HEK293 (cell line): Measurements from ENCODE around the gene CYP1A1.
A peak's percentile ranks its signal among the peaks of the same experiment; 100 is the strongest.
"Not testable (repeated sequence)": the region's sequence is repeated elsewhere in the genome, so short reads cannot be mapped to it uniquely, and the experiment has no call there.

ENCODE experiments used
- CTCF ChIA-PET: fragments of 350-600 bp; formaldehyde crosslinking; extraction: SDS; loops from one replicate; lab custom pipeline; 2021; ENCODE audit warnings: antibody characterized with exemption; lab: Yijun Ruan, JAX
- POLR2A ChIA-PET: fragments of 300-600 bp; formaldehyde crosslinking; extraction: SDS; loops from one replicate; lab custom pipeline; 2020; ENCODE audit warnings: antibody characterized with exemption, inconsistent platforms; lab: Yijun Ruan, JAX
- H3K27ac ChIP-seq: fragments of 200-500 bp; sonication (Bioruptor generic); 2 replicates; pipeline ENCODE4 v1.5.1; 2014; ENCODE audit warnings: low read depth, low read length, control low read depth, inconsistent platforms; ENCODE audit errors: extremely low read depth
- H3K36me3 ChIP-seq, 2 experiments: fragments of 200-500 bp in 1 of 2; sonication (Bioruptor generic) in 1 of 2; 1 replicate in 1 of 2; 2 replicates in 1 of 2; pipeline ENCODE4 v1.5.1; 2014 to 2017; ENCODE audit warnings: inconsistent platforms in 2 of 2, low read length in 2 of 2; ENCODE audit not compliant: control insufficient read depth in 2 of 2, insufficient read depth in 1 of 2
- H3K4me1 ChIP-seq: fragments of 200-500 bp; sonication (Bioruptor generic); 2 replicates; pipeline ENCODE4 v1.5.1; 2014; ENCODE audit warnings: mild to moderate bottlenecking, low read length, inconsistent platforms; ENCODE audit not compliant: control insufficient read depth, insufficient read depth
- H3K4me3 ChIP-seq: 2 replicates; pipeline ENCODE4 v1.5.1; 2011; ENCODE audit warnings: low read depth, mild to moderate bottlenecking, control low read depth, low read length, moderate library complexity
- H3K9me3 ChIP-seq: fragments of 200-500 bp; sonication (Bioruptor generic); 2 replicates; pipeline ENCODE4 v1.5.1; 2014; ENCODE audit warnings: low read depth, low read length, inconsistent platforms; ENCODE audit not compliant: control insufficient read depth, insufficient read depth
- BCL6B ChIP-seq: fragments of 450-650 bp; formaldehyde crosslinking; IDR thresholded peaks from 2 replicates; pipeline ENCODE4 v1.5.1; 2017; ENCODE audit warnings: missing biosample characterization, missing genetic modification characterization
- EGR2 ChIP-seq: fragments of 450-650 bp; formaldehyde crosslinking; IDR thresholded peaks from 2 replicates; pipeline ENCODE4 v1.5.1; 2016; ENCODE audit warnings: low read depth, missing biosample characterization, missing genetic modification characterization
- FEZF1 ChIP-seq: fragments of 450-650 bp; formaldehyde crosslinking; IDR thresholded peaks from 2 replicates; pipeline ENCODE4 v1.5.1; 2016; ENCODE audit warnings: missing biosample characterization, missing genetic modification characterization
- GLIS1 ChIP-seq: fragments of 450-650 bp; formaldehyde crosslinking; IDR thresholded peaks from 2 replicates; pipeline ENCODE4 v1.5.1; 2016; ENCODE audit warnings: missing biosample characterization, missing genetic modification characterization
- ZBTB10 ChIP-seq: fragments of 450-650 bp; formaldehyde crosslinking; IDR thresholded peaks from 2 replicates; pipeline ENCODE4 v1.5.1; 2016; ENCODE audit warnings: missing biosample characterization, missing genetic modification characterization
- ZBTB20 ChIP-seq: fragments of 450-650 bp; formaldehyde crosslinking; IDR thresholded peaks from 2 replicates; pipeline ENCODE4 v1.5.1; 2016; ENCODE audit warnings: missing biosample characterization, missing genetic modification characterization
- ZBTB48 ChIP-seq: fragments of 450-650 bp; formaldehyde crosslinking; IDR thresholded peaks from 2 replicates; pipeline ENCODE4 v1.5.1; 2016; ENCODE audit warnings: missing biosample characterization, missing genetic modification characterization
- ZFHX2 ChIP-seq: fragments of 450-650 bp; formaldehyde crosslinking; conservative IDR thresholded peaks from 2 replicates; pipeline ENCODE4 v1.5.1; 2016; ENCODE audit warnings: missing biosample characterization, missing genetic modification characterization
- ZNF510 ChIP-seq: fragments of 450-650 bp; formaldehyde crosslinking; IDR thresholded peaks from 2 replicates; pipeline ENCODE4 v1.5.1; 2018; ENCODE audit warnings: mild to moderate bottlenecking, missing genetic modification characterization, missing biosample characterization; ENCODE audit not compliant: insufficient replicate concordance
- ZNF600 ChIP-seq: fragments of 450-650 bp; formaldehyde crosslinking; IDR thresholded peaks from 2 replicates; pipeline ENCODE4 v1.5.1; 2016; ENCODE audit warnings: missing biosample characterization, missing genetic modification characterization
- ZNF645 ChIP-seq: fragments of 450-650 bp; formaldehyde crosslinking; IDR thresholded peaks from 2 replicates; pipeline ENCODE4; 2016; ENCODE audit warnings: missing biosample characterization, missing genetic modification characterization
- ZNF664 ChIP-seq: fragments of 450-650 bp; formaldehyde crosslinking; IDR thresholded peaks from 2 replicates; pipeline ENCODE4 v1.5.1; 2016; ENCODE audit warnings: missing biosample characterization, missing genetic modification characterization
- ZNF701 ChIP-seq: fragments of 450-650 bp; formaldehyde crosslinking; IDR thresholded peaks from 2 replicates; pipeline ENCODE4 v1.5.1; 2016; ENCODE audit warnings: missing biosample characterization, missing genetic modification characterization

Gene CYP1A1

GRCh38 chr15:74746389-74746788 is 21.1 kb upstream of the CYP1A1 start:
- Histone ChIP-seq H3K36me3 (no peaks in the 10 kb centered on the region; a peak in 1 of 3 replicates), H3K4me1 (no peaks in the 10 kb centered on the region), H3K9me3 (no peaks in the 10 kb centered on the region), H3K4me3 (no peak overlapping the region), H3K27ac (no peak overlapping the region)
- POLR2A ChIA-PET = no interaction called here
- TF ChIP-seq ZBTB48 = no peak
- no peak for TF ChIP-seq ZNF645
- TF ChIP-seq ZBTB20 (tag by site-specific recombination) = no peak
- no peak for TF ChIP-seq FEZF1 (tag by site-specific recombination)
- peak; percentile 98 for TF ChIP-seq ZNF510 (tag by site-specific recombination)
- TF ChIP-seq BCL6B (tag by site-specific recombination) = no peak
- no peak for TF ChIP-seq ZNF664 (tag by site-specific recombination)
- no peak for TF ChIP-seq ZNF701 (tag by site-specific recombination)
- CTCF ChIA-PET = interaction anchor here (0.7 to 2.6 kb wide), 2 partner anchors 22 to 129 kb away, joined by 3 to 9 read pairs; no protein-coding TSS in a partner anchor

- no peaks in the 10 kb centered on the region; a peak in 1 of 3 replicates for H3K36me3 ChIP-seq
- POLR2A ChIA-PET = no interaction called here
- H3K4me1 ChIP-seq = no peaks in the 10 kb centered on the region
Observed at GRCh38 chr15:74742422-74742821, 17.1 kb upstream of the CYP1A1 start.

GRCh38 chr15:74738239-74738638 is 12.9 kb upstream of the CYP1A1 start:
- CTCF ChIA-PET = interaction anchor here (2.3 kb wide), 1 partner anchor 31 kb away, joined by 9 read pairs; no protein-coding TSS in a partner anchor
- H3K36me3 ChIP-seq, H3K4me3 ChIP-seq, H3K4me1 ChIP-seq, POLR2A ChIA-PET, H3K27ac ChIP-seq, H3K9me3 ChIP-seq: not testable (repeated sequence)
- TF ChIP-seq GLIS1 (tag by site-specific recombination) (0 out of 2 replicates have a peak, but pooled peaks have one; percentile 26), ZFHX2 (tag by site-specific recombination) (peak; percentile 39; the same call in 1 of the 2 replicates), EGR2 (tag by site-specific recombination) (peak; percentile 74; the same call in 1 of the 2 replicates)

More at GRCh38 chr15:74742422-74742821, 17.1 kb upstream of the CYP1A1 start:
- TF ChIP-seq ZNF600 (tag by site-specific recombination) (0 out of 2 replicates have a peak, but pooled peaks have one; percentile 31), ZBTB10 (tag by site-specific recombination) (no peak)
- H3K27ac ChIP-seq = no peak overlapping the region
- CTCF ChIA-PET = interaction anchor here (0.8 to 1.8 kb wide), 3 partner anchors 27 to 107 kb away, joined by 3 to 8 read pairs (median 8); no protein-coding TSS in a partner anchor
- H3K9me3 ChIP-seq = no peaks in the 10 kb centered on the region
- no peak overlapping the region for H3K4me3 ChIP-seq
